NCI-H2196 treated with DMSO at 0.1 percent for 48 hours (cell line): Measurements from ENCODE around the gene INTS15.

Experiments
- DNase-seq: peaks from one replicate; lab custom pipeline; 2025; ENCODE audit not compliant: unreplicated experiment; lab: John Stamatoyannopoulos, UW

The INTS15 gene

GRCh38 chr7:6655636-6656385 lies 66.0 kb downstream of the INTS15 start:
- no peak for DNase-seq

- no peak for DNase-seq
These were observed 66.6 kb downstream of the INTS15 start for GRCh38 chr7:6656413-6656812.
